ENCODE results near the gene LRSAM1.

Gene LRSAM1

DNA sequence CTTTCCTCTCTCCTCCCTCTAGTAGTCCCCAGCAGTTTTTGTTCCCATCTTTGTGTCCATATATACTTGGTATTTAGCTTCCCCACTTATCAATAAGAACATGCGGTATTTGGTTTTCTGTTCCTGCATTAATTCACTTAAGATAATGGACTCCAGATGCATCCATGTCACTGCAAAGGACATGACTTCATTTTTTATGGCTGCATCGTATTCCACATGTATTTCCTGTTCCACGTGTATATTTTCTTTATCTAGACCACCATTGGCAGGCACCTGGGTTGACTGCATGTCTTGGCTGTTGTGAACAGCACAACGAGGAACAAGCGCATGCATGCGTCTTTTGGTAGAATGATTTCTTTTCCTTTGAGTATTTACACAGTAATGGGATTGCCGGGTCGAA is 20.9 kb upstream of the LRSAM1 start:
- no peak for ATAC-seq
- TF ChIP-seq, protein P1, sequence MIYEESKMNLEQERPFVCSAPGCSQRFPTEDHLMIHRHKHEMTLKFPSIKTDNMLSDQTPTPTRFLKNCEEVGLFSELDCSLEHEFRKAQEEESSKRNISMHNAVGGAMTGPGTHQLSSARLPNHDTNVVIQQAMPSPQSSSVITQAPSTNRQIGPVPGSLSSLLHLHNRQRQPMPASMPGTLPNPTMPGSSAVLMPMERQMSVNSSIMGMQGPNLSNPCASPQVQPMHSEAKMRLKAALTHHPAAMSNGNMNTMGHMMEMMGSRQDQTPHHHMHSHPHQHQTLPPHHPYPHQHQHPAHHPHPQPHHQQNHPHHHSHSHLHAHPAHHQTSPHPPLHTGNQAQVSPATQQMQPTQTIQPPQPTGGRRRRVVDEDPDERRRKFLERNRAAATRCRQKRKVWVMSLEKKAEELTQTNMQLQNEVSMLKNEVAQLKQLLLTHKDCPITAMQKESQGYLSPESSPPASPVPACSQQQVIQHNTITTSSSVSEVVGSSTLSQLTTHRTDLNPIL (CRISPR knock-in tag; IDR thresholded peaks at IDR 0.05; ENCODE audit: low read depth): no peak
- TF ChIP-seq ZC3H10 (CRISPR knock-in tag; IDR thresholded peaks at IDR 0.05) (no peak), SNAI2 (CRISPR knock-in tag; IDR thresholded peaks at IDR 0.05) (no peak), TCF4 (CRISPR knock-in tag; IDR thresholded peaks at IDR 0.05; ENCODE audit: borderline replicate concordance) (no peak), ZNF565 (CRISPR knock-in tag; conservative IDR thresholded peaks at IDR 0.05; ENCODE audit: low read depth) (no peak), ARNTL (CRISPR knock-in tag; IDR thresholded peaks at IDR 0.05; ENCODE audit: borderline replicate concordance, low read depth) (no peak), ZFP30 (CRISPR knock-in tag; IDR thresholded peaks at IDR 0.05) (no peak)

DNA sequence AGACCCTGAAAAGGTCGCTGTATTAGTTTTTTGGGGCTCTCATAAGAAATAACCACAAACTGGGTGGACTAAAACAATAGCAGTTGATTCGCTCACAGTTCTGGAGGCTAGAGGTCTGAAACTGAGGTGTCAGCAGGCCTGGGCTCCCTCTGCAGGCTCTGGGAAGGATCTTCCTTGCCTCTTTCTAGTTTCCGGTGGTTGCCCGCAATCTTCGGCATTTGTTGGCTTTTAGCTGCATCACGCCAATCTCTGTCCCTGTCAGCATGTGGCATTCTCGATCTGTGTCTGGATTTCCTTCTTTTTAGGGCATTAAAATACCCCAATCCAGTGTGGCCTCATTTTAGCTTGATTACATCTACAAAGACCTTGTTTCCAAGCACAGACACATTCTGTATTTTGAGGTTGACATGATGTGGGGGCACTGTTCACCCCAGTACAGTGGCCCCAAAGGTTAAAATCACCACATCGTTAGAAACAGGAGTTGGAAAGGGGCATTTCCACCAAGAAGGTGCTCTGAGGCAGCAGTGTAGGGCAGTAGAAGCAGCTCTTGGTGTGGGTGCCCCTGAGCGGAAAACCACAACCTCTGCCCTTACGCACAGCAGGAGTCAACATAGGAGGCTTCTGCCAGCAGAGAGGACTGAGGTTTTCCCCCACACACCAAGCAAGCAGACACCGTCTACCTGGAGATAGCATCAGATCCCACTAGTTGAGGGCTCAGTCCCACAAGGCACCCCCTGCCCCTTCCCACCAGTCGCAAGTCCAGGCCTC is 13.6 kb upstream of the LRSAM1 start:
- ATAC-seq: no peak
- TF ChIP-seq ZNF70 (CRISPR knock-in tag; IDR thresholded peaks at IDR 0.05) (no peak), CSDC2 (CRISPR knock-in tag; IDR thresholded peaks at IDR 0.05) (no peak), BACH2 (CRISPR knock-in tag; IDR thresholded peaks at IDR 0.05; ENCODE audit: borderline replicate concordance) (no peak), OSR1 (CRISPR knock-in tag; IDR thresholded peaks at IDR 0.05) (no peak), ZNF565 (CRISPR knock-in tag; conservative IDR thresholded peaks at IDR 0.05; ENCODE audit: low read depth) (no peak), TOX (CRISPR knock-in tag; IDR thresholded peaks at IDR 0.05; ENCODE audit: borderline replicate concordance) (no peak), ESRRG (CRISPR knock-in tag; IDR thresholded peaks at IDR 0.05) (no peak), ZFP3 (CRISPR knock-in tag; IDR thresholded peaks at IDR 0.05) (no peak), ZNF8 (CRISPR knock-in tag; IDR thresholded peaks at IDR 0.05) (no peak), ARNTL (CRISPR knock-in tag; IDR thresholded peaks at IDR 0.05; ENCODE audit: borderline replicate concordance, low read depth) (no peak), TCF4 (CRISPR knock-in tag; IDR thresholded peaks at IDR 0.05; ENCODE audit: borderline replicate concordance) (no peak), GLIS3 (CRISPR knock-in tag; IDR thresholded peaks at IDR 0.05) (no peak), PPARA (CRISPR knock-in tag; IDR thresholded peaks at IDR 0.05; ENCODE audit: borderline replicate concordance) (no peak), SNAI2 (CRISPR knock-in tag; IDR thresholded peaks at IDR 0.05) (no peak), ZC3H10 (CRISPR knock-in tag; IDR thresholded peaks at IDR 0.05) (no peak)
- TF ChIP-seq, protein P2, sequence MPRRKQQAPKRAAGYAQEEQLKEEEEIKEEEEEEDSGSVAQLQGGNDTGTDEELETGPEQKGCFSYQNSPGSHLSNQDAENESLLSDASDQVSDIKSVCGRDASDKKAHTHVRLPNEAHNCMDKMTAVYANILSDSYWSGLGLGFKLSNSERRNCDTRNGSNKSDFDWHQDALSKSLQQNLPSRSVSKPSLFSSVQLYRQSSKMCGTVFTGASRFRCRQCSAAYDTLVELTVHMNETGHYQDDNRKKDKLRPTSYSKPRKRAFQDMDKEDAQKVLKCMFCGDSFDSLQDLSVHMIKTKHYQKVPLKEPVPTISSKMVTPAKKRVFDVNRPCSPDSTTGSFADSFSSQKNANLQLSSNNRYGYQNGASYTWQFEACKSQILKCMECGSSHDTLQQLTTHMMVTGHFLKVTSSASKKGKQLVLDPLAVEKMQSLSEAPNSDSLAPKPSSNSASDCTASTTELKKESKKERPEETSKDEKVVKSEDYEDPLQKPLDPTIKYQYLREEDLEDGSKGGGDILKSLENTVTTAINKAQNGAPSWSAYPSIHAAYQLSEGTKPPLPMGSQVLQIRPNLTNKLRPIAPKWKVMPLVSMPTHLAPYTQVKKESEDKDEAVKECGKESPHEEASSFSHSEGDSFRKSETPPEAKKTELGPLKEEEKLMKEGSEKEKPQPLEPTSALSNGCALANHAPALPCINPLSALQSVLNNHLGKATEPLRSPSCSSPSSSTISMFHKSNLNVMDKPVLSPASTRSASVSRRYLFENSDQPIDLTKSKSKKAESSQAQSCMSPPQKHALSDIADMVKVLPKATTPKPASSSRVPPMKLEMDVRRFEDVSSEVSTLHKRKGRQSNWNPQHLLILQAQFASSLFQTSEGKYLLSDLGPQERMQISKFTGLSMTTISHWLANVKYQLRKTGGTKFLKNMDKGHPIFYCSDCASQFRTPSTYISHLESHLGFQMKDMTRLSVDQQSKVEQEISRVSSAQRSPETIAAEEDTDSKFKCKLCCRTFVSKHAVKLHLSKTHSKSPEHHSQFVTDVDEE (CRISPR knock-in tag; IDR thresholded peaks at IDR 0.05): no peak
- TF ChIP-seq, protein P1 (CRISPR knock-in tag; IDR thresholded peaks at IDR 0.05; ENCODE audit: low read depth): no peak
- TF ChIP-seq, protein P3, sequence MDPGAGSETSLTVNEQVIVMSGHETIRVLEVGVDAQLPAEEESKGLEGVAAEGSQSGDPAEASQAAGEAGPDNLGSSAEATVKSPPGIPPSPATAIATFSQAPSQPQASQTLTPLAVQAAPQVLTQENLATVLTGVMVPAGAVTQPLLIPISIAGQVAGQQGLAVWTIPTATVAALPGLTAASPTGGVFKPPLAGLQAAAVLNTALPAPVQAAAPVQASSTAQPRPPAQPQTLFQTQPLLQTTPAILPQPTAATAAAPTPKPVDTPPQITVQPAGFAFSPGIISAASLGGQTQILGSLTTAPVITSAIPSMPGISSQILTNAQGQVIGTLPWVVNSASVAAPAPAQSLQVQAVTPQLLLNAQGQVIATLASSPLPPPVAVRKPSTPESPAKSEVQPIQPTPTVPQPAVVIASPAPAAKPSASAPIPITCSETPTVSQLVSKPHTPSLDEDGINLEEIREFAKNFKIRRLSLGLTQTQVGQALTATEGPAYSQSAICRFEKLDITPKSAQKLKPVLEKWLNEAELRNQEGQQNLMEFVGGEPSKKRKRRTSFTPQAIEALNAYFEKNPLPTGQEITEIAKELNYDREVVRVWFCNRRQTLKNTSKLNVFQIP (CRISPR knock-in tag; IDR thresholded peaks at IDR 0.05; ENCODE audit: borderline replicate concordance, low read depth): no peak
- TF ChIP-seq, protein P4, sequence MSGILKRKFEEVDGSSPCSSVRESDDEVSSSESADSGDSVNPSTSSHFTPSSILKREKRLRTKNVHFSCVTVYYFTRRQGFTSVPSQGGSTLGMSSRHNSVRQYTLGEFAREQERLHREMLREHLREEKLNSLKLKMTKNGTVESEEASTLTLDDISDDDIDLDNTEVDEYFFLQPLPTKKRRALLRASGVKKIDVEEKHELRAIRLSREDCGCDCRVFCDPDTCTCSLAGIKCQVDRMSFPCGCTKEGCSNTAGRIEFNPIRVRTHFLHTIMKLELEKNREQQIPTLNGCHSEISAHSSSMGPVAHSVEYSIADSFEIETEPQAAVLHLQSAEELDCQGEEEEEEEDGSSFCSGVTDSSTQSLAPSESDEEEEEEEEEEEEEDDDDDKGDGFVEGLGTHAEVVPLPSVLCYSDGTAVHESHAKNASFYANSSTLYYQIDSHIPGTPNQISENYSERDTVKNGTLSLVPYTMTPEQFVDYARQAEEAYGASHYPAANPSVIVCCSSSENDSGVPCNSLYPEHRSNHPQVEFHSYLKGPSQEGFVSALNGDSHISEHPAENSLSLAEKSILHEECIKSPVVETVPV (CRISPR knock-in tag; IDR thresholded peaks at IDR 0.05): no peak
- TF ChIP-seq, protein P5, sequence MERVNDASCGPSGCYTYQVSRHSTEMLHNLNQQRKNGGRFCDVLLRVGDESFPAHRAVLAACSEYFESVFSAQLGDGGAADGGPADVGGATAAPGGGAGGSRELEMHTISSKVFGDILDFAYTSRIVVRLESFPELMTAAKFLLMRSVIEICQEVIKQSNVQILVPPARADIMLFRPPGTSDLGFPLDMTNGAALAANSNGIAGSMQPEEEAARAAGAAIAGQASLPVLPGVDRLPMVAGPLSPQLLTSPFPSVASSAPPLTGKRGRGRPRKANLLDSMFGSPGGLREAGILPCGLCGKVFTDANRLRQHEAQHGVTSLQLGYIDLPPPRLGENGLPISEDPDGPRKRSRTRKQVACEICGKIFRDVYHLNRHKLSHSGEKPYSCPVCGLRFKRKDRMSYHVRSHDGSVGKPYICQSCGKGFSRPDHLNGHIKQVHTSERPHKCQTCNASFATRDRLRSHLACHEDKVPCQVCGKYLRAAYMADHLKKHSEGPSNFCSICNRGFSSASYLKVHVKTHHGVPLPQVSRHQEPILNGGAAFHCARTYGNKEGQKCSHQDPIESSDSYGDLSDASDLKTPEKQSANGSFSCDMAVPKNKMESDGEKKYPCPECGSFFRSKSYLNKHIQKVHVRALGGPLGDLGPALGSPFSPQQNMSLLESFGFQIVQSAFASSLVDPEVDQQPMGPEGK (CRISPR knock-in tag; IDR thresholded peaks at IDR 0.05; ENCODE audit: borderline replicate concordance): no peak

Measured in SK-N-SH treated with all-trans-retinoic acid at 6 μM for 48 hours (cell line).